Measurements from ENCODE around the gene KRTAP10-7.

GRCh38 chr21:44575307-44576024 lies 24.9 kb upstream of the KRTAP10-7 start:
- TF ChIP-seq, protein P1, sequence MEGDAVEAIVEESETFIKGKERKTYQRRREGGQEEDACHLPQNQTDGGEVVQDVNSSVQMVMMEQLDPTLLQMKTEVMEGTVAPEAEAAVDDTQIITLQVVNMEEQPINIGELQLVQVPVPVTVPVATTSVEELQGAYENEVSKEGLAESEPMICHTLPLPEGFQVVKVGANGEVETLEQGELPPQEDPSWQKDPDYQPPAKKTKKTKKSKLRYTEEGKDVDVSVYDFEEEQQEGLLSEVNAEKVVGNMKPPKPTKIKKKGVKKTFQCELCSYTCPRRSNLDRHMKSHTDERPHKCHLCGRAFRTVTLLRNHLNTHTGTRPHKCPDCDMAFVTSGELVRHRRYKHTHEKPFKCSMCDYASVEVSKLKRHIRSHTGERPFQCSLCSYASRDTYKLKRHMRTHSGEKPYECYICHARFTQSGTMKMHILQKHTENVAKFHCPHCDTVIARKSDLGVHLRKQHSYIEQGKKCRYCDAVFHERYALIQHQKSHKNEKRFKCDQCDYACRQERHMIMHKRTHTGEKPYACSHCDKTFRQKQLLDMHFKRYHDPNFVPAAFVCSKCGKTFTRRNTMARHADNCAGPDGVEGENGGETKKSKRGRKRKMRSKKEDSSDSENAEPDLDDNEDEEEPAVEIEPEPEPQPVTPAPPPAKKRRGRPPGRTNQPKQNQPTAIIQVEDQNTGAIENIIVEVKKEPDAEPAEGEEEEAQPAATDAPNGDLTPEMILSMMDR (IDR thresholded peaks at IDR 0.05) = no peak
- TF ChIP-seq POLR2A (IDR thresholded peaks at IDR 0.05) = no peak

All from uterus (tissue), 2 donors.